Central memory CD8-positive, alpha-beta T cell (primary cell): ENCODE measurements around the gene APOA1.

ENCODE experiments used
- ATAC-seq: fragments of 150-1000 bp; cut with Tn5 transposase; replicated peaks from 2 replicates; pipeline ENCODE4 v1.10.0; 2022; ENCODE audit warnings: mild to moderate bottlenecking, moderate FRiP score, moderate number of reproducible peaks; ENCODE audit not compliant: poor library complexity, severe bottlenecking; ENCODE audit errors: extremely low read depth
- DNase-seq, 2 donors: peaks; one replicate each; pipeline ENCODE4 v3.0.0; 2021; ENCODE audit warnings: low spot score in 2 of 2
- H3K27ac Mint-ChIP-seq: one replicate; pipeline ENCODE4 v1.8.0; 2022; ENCODE audit warnings: low read depth, mild to moderate bottlenecking, moderate library complexity, mixed read lengths
- H3K27me3 Mint-ChIP-seq: one replicate; pipeline ENCODE4 v1.8.0; 2022; ENCODE audit warnings: mixed read lengths
- H3K36me3 Mint-ChIP-seq: one replicate; pipeline ENCODE4 v1.8.0; 2022; ENCODE audit warnings: mild to moderate bottlenecking, moderate library complexity, mixed read lengths; ENCODE audit not compliant: insufficient read depth
- H3K4me1 Mint-ChIP-seq: one replicate; pipeline ENCODE4 v1.8.0; 2022; ENCODE audit warnings: mixed read lengths
- H3K4me3 Mint-ChIP-seq: one replicate; pipeline ENCODE4 v1.8.0; 2022; ENCODE audit warnings: mild to moderate bottlenecking, moderate library complexity, mixed read lengths
- H3K9me3 Mint-ChIP-seq: one replicate; pipeline ENCODE4 v1.8.0; 2022; ENCODE audit warnings: mixed read lengths

The APOA1 gene

DNA sequence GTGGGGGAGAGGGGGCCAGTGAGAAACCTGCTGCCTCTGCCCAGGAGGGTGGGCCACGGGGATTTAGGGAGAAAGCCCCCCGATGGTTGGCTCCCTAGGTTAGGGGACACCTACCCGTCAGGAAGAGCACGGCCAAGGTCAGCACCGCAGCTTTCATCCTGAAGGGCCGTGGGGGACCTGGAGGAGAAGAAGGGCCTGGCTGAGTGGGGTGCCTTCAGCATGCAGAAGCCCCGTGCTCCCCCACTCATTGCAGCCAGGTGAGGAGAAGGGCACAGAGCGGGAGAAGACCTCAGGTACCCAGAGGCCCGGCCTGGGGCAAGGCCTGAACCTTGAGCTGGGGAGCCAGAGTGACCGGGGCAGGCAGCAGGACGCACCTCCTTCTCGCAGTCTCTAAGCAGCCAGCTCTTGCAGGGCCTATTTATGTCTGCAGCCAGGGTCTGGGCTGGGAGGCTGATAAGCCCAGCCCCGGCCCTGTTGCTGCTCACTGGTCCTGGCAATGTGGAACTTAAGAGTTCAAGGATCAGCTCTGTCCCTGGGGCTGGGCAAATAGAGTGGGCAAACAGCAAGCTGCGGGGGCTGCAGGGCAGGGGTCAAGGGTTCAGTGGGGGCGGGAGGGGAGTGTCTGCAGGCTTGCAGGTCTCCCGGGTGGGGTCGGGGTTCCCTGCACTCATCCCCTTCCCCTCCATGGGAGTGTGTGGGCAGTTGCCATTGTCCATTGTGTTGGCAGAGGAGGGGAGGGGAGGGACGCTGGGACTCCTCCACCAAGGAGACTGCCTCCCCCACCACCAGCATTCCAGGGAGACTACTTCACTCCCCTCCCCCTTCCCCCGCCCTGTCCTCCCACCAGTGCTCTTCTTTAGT, at the start of gene APOA1:
APOA1 (minus strand) TSS at position 392 of the 861 bp plus-strand sequence; CDS start at position 157, 235 bp downstream.
- Mint-ChIP-seq H3K4me1 (peaks cover 17% of the 10 kb centered on the region), H3K27ac (no peak within 1 kb of the TSS), H3K9me3 (no peaks in the 10 kb centered on the region), H3K27me3 (no peaks in the 10 kb centered on the region), H3K36me3 (peaks cover 4% of the 10 kb centered on the region), H3K4me3 (peak within 1 kb of the TSS; percentile 79)
- ATAC-seq (no peak), DNase-seq (no peak)

DNA sequence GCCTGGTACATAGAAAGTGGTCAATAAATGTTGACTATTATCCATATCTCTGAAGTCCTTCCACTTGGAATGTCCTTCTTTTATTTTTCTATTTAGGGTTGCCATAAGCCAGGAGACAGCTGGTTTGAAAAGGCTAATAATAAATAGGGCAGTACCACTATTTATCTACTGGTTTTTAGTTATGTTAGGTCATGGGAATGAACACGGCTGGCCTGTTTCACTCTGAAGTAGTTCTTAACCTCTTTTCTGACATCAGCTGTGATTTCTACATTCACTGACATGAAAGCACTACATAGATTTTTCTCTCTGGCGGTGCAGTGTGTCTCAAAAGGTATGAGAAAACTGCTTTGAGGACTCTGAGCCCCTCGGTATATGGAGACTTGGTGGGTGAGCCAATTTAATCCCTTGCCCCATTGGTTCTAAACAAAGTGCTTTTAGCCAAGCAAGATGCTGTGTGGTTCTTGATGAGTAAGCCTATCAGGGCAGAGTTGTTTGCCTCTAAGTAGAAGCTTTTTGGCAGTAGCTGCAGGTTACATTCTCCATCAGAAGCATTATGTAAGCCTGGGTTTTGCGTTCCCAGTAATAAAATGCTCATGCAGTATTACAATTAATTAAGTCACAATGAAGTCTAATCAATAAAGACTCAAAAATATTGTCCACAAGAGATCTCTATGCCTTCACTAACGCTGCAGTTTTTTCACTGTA, 48.7 kb upstream of the APOA1 start:
- no peak for ATAC-seq
- no peak for DNase-seq
- H3K36me3 Mint-ChIP-seq = peaks cover 25% of the 10 kb centered on the region
- no peaks in the 10 kb centered on the region for H3K9me3 Mint-ChIP-seq
- no peaks in the 10 kb centered on the region for H3K27me3 Mint-ChIP-seq
- H3K4me3 Mint-ChIP-seq = no peak overlapping the region
- H3K4me1 Mint-ChIP-seq = peaks cover 12% of the 10 kb centered on the region
- H3K27ac Mint-ChIP-seq = no peak overlapping the region

DNA sequence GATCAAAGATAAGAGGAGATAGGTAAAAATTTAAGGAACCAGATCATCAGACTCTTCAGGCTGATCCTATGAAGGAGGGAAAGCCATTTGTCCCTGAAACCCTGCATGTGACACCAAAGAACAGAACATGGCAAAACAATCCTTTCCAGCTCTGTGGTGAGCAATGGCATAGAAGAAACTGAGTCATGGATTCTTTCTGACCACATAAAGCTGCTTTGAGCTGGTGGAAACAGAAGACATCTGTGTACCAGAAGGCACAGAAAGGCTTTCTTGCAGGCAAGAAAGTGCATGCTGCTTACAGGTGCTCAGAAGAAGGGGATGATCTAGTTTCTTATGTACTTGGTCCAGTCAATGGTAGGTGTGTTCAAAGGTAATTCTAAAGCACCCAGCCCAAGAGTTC, 45.0 kb upstream of the APOA1 start:
- Mint-ChIP-seq H3K4me3 (no peak overlapping the region), H3K4me1 (peaks cover 16% of the 10 kb centered on the region), H3K9me3 (no peaks in the 10 kb centered on the region), H3K27ac (peak overlapping the region; percentile 22), H3K27me3 (no peaks in the 10 kb centered on the region), H3K36me3 (peaks cover 15% of the 10 kb centered on the region)
- ATAC-seq (no peak), DNase-seq (no peak)

DNA sequence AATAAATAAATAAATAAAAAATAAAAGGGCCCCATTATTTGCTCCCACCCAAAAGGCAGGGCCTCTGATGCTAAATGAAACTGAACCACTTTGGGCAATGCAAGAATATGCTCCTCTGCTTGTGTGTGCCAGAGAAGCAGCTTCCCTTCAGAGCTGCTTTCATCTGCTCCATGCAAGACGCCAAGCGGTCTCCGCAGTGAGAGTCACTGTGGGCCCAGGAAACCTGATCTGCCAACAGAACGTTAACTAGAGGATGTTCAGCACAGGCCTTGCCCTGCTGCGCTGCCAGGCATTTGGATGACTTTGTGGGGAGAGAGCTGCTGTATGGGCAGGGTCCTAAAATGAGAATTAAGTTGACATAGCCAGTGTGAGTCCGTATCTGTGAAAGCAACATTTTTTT, 43.7 kb upstream of the APOA1 start:
- no peak overlapping the region for H3K4me3 Mint-ChIP-seq
- H3K4me1 Mint-ChIP-seq = peaks cover 16% of the 10 kb centered on the region
- peaks cover 13% of the 10 kb centered on the region for H3K36me3 Mint-ChIP-seq
- ATAC-seq (no peak), DNase-seq (no peak)
- no peaks in the 10 kb centered on the region for H3K27me3 Mint-ChIP-seq
- no peaks in the 10 kb centered on the region for H3K9me3 Mint-ChIP-seq
- no peak overlapping the region for H3K27ac Mint-ChIP-seq

DNA sequence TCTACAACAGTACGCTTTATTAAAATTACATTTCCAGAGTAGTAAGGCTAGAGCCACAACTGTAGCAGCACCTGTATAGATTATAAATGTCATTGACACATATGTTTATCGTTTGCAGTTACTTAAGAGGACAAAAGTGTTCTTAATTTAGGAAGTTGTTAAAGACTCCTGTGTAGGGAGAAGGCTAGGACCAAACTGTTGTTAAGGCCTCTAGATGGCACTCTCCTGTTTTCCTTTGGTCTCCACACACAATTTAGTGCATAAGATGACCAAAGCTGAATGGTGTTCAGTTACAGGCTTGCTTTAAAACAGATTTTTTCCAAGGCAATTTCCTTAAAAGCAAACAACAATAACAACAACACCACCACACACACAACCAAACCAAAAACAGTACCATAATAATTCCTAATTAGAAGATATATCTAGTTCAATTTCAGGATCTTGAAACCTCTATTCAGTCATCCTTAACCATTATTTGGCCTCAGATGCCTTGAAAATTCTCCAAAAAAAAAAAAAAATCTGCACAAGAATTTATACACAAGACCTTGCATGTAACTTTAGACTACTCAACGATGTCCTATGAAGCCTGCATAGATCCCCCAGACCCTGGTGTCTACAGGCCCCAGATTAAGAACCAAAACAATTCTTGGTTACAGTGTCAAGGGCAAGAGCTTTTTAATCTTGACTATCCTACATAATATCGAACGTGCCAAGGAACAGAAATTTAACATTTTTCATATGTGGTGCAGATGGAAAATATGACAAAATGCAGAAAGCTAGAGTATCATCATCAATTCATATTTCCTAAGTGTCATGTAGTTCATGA, 42.6 kb upstream of the APOA1 start:
- Mint-ChIP-seq H3K27me3 (no peaks in the 10 kb centered on the region), H3K9me3 (no peaks in the 10 kb centered on the region), H3K4me3 (no peak overlapping the region), H3K4me1 (peaks cover 16% of the 10 kb centered on the region), H3K36me3 (peaks cover 18% of the 10 kb centered on the region), H3K27ac (peak overlapping the region; percentile 61)
- DNase-seq (peak in 1 of 2 donors; percentile 19), ATAC-seq (no peak)

DNA sequence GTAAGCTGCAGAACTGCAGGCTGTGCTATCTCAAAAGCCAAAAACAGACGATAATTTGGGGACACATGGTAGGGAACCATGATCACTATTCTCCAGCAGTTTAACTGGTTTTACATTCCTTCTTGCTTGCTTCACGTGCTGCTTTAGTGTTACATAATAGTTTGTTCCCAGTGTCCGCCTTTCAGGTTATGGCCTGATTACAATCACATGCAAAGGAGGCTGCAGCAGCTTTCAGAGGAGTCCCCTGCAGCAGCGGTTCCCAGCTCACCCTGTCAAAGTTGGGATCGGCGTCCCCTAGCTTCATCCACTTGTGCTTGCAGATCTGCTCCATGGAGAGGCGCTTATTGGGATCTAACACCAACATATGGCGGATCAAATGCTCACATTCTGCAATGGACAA, 39.2 kb upstream of the APOA1 start:
- ATAC-seq (no peak), DNase-seq (no peak)
- Mint-ChIP-seq H3K36me3 (peaks cover 42% of the 10 kb centered on the region), H3K27ac (no peak overlapping the region), H3K27me3 (no peaks in the 10 kb centered on the region), H3K4me3 (no peak overlapping the region), H3K4me1 (peaks cover 17% of the 10 kb centered on the region), H3K9me3 (no peaks in the 10 kb centered on the region)

DNA sequence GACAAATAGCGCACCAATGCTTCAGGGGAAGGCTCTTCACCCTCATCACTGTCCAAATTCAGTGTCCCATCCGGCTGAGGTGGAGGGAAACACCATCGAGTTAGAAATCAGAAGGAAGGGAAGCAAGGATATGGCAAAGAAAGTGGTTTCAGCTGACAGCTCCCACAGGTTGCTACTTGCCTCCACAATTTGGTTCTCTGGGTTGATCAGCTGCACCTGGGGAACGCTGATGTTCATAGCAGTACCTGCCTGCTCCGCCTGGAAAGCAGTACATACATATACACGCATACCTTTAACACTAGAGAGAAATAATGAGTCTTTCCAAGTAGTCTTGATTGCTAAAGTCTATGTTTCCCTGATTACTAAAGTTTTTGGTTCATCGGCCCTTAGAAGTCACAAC, 37.8 kb upstream of the APOA1 start:
- Mint-ChIP-seq H3K27me3 (no peaks in the 10 kb centered on the region), H3K4me3 (no peak overlapping the region), H3K27ac (no peak overlapping the region), H3K36me3 (peaks cover 49% of the 10 kb centered on the region), H3K9me3 (no peaks in the 10 kb centered on the region), H3K4me1 (peaks cover 25% of the 10 kb centered on the region)
- ATAC-seq = no peak
- no peak for DNase-seq

DNA sequence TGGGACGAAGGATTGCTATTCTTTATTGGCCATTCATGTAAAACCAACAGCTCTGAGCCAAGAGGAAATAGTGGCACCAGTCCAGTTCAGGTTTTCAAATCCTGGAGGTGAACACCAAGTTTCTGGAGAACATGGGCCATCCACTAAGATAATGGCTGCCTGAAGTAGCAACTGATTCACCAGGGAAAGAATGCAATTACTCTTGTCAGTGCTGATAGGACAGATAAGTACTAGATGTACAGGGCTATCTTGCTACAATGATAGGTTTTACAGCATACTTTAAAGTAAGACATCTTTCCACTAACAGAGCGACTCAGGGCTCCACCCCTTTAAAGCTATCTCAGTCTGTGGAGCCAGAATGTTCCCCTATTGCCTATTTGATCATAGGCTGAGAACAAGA, 36.8 kb upstream of the APOA1 start:
- Mint-ChIP-seq H3K4me1 (peaks cover 20% of the 10 kb centered on the region), H3K9me3 (no peaks in the 10 kb centered on the region), H3K4me3 (no peak overlapping the region), H3K27ac (no peak overlapping the region), H3K36me3 (peaks cover 52% of the 10 kb centered on the region), H3K27me3 (no peaks in the 10 kb centered on the region)
- ATAC-seq = no peak
- no peak for DNase-seq

DNA sequence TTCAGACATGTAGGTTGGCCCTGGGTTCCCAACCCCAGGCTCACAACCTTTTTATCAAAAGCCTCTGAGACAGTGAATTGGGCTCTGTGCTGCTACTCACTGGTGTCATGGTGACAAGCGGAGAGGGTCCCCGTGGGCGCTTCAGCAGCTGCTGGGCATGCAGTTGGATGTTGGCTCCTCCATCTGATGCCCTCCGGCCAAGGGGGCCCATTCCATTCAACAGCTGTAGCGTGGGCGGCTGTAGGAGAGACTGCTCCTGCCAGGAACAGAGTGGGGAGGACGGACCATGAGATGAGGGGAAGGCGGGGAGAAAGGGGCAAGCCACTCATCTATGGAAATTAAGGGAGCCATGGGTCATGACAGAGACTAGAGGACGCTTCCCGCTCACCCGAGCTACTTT, 36.0 kb upstream of the APOA1 start:
- ATAC-seq (no peak), DNase-seq (no peak)
- Mint-ChIP-seq H3K4me3 (no peak overlapping the region), H3K27me3 (no peaks in the 10 kb centered on the region), H3K4me1 (peaks cover 20% of the 10 kb centered on the region), H3K27ac (no peak overlapping the region), H3K36me3 (peaks cover 58% of the 10 kb centered on the region), H3K9me3 (no peaks in the 10 kb centered on the region)

DNA sequence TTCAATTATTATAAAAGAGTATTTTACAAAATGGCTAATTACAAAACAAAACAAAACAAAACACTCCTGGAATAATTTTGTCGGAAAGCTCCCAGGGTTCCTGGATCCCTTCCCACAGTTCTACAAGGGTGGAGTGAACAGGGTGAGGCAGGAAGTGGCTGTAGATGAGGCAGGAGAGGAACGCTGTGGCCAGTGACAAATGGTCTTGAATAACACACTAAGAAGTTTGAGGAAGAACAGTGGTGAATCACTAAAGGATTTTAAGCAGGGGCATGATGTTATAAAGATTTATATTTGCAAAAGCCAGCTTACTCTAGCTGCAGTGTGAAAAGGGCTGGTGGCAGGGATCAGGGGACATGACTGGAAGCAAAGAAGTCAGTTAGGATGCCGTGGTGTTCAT, 33.8 kb upstream of the APOA1 start:
- Mint-ChIP-seq H3K9me3 (no peaks in the 10 kb centered on the region), H3K4me1 (peaks cover 13% of the 10 kb centered on the region), H3K36me3 (peaks cover 69% of the 10 kb centered on the region), H3K27me3 (no peaks in the 10 kb centered on the region), H3K27ac (peak overlapping the region; percentile 80), H3K4me3 (no peak overlapping the region)
- DNase-seq = no peak
- ATAC-seq = no peak

DNA sequence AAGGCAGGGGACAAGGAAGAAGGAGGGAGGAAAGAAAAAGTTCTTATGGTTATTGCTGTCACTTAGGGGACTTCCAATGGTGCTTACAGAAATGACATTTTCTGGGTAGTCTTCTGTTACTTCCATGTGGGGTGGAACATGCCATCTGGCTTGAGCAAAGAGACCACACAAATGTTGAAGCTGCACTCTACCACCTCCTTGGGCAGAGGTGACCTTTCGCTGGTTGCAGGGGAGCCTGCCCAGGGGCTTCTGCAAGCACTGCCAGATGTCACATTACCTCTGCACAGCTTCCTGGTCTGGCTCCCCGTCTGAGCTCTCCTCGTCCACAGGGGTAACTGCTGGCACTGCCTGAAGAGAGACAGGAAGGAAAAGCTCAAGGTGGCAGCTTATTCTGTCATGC, 32.6 kb upstream of the APOA1 start:
- Mint-ChIP-seq H3K4me3 (no peak overlapping the region), H3K27me3 (no peaks in the 10 kb centered on the region), H3K9me3 (no peaks in the 10 kb centered on the region), H3K27ac (peak overlapping the region; percentile 80), H3K4me1 (peaks cover 13% of the 10 kb centered on the region), H3K36me3 (peaks cover 69% of the 10 kb centered on the region)
- DNase-seq (no peak), ATAC-seq (no peak)

DNA sequence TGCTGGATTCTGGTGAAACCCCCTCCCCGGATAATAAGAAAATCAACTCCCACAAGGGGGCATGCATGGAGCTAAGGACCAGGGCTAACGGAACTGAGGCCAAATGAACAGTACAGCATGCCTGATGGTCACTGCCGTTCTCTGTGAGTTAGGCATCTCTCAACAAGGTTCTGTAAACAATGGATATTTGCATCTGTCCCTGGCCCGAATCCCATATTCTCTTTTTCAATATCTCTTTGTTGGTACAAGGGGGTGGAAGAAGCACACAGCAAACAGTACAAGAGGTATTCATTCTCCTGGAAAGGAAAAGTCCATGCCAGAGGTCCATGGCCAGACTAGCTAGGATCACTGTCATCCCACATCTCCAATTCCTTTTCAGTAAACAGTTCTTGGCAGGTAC, 32.2 kb upstream of the APOA1 start:
- H3K9me3 Mint-ChIP-seq = no peaks in the 10 kb centered on the region
- H3K36me3 Mint-ChIP-seq = peaks cover 66% of the 10 kb centered on the region
- no peaks in the 10 kb centered on the region for H3K27me3 Mint-ChIP-seq
- DNase-seq (no peak), ATAC-seq (no peak)
- no peak overlapping the region for H3K4me3 Mint-ChIP-seq
- peaks cover 13% of the 10 kb centered on the region for H3K4me1 Mint-ChIP-seq
- H3K27ac Mint-ChIP-seq = no peak overlapping the region
